HepG2 (cell line): ENCODE data around the gene FKBP1B. TPM values are rescaled to one million over a fixed set of nuclear protein-coding genes. Genes with fewer than 3 reads are reported as not detected.

Experiments
- EZH2 ChIP-seq: conservative IDR thresholded peaks from 2 replicates; pipeline ENCODE4 v1.6.1; 2012; ENCODE audit warnings: mild to moderate bottlenecking, low read depth, low read length, moderate library complexity
- HHEX ChIP-seq: IDR thresholded peaks from 2 replicates; pipeline ENCODE4 v1.6.1; 2016; ENCODE audit warnings: control low read depth
- IKZF5 ChIP-seq: IDR thresholded peaks from 2 replicates; pipeline ENCODE4 v1.6.1; 2018; ENCODE audit warnings: missing genetic modification reagents, mild to moderate bottlenecking, missing compliant biosample characterization
- ZBTB3 ChIP-seq: sonication (generic); formaldehyde crosslinking; IDR thresholded peaks from 2 replicates; pipeline ENCODE4 v1.4.0; 2020; ENCODE audit warnings: low read depth, mild to moderate bottlenecking, moderate library complexity, missing genetic modification reagents, borderline replicate concordance
- ZNF121 ChIP-seq: sonication (generic); formaldehyde crosslinking; IDR thresholded peaks from 2 replicates; pipeline ENCODE4 v1.5.0; 2020; ENCODE audit warnings: mild to moderate bottlenecking, missing genetic modification reagents
- ZNF414 ChIP-seq: sonication (generic); formaldehyde crosslinking; IDR thresholded peaks from 2 replicates; pipeline ENCODE4 v1.5.0; 2020; ENCODE audit warnings: missing genetic modification reagents
- ZNF572 ChIP-seq: sonication (generic); formaldehyde crosslinking; IDR thresholded peaks from 2 replicates; pipeline ENCODE4 v1.5.1; 2020; ENCODE audit warnings: mild to moderate bottlenecking, missing genetic modification reagents
- ZNF607 ChIP-seq: sonication (generic); formaldehyde crosslinking; IDR thresholded peaks from 2 replicates; pipeline ENCODE4 v1.5.1; 2020; ENCODE audit warnings: missing genetic modification reagents, mild to moderate bottlenecking, borderline replicate concordance
- ZNF616 ChIP-seq: sonication (generic); formaldehyde crosslinking; IDR thresholded peaks from 2 replicates; pipeline ENCODE4 v1.5.0; 2020; ENCODE audit warnings: low read depth, mild to moderate bottlenecking, missing genetic modification reagents
- polyA plus RNA-seq, 8 experiments: library from polyadenylated mRNA; depleted of rRNA in 3 of 8; stranded (reverse) in 7 of 8; unstranded in 1 of 8; fragments of >200 nt; fragmentation: Illumina TruSeq in 4 of 8; extraction: Trizol in 4 of 8; gene quantifications; 2 replicates each; pipeline versions ENCODE4 v1.2.1 to v1.2.3, GENCODE V29; 2011 to 2016; ENCODE audit warnings: low read depth in 4 of 8, missing spikeins in 1 of 8, mixed read lengths in 1 of 8; ENCODE audit not compliant: insufficient read depth in 1 of 8
- total RNA-seq, 5 experiments: library from RNA; depleted of rRNA; stranded (reverse); fragments of >200 nt; fragmentation: Illumina TruSeq; extraction: Trizol; gene quantifications; 2 replicates each; pipeline ENCODE4 v1.2.3, GENCODE V29; 2016; ENCODE audit warnings: low read depth in 1 of 5
- TF ChIP-seq, protein P1 (sequence below): sonication (generic); formaldehyde crosslinking; IDR thresholded peaks from 2 replicates; pipeline ENCODE4 v1.5.1; 2020; ENCODE audit warnings: mild to moderate bottlenecking, missing genetic modification reagents, borderline replicate concordance

FKBP1B gene
- total and polyA plus RNA-seq, 2 of the 13 experiments (the other 11 are each of a cell fraction or from before 2014, with no cell fraction given), result 35.2 to 96.3 TPM

DNA sequence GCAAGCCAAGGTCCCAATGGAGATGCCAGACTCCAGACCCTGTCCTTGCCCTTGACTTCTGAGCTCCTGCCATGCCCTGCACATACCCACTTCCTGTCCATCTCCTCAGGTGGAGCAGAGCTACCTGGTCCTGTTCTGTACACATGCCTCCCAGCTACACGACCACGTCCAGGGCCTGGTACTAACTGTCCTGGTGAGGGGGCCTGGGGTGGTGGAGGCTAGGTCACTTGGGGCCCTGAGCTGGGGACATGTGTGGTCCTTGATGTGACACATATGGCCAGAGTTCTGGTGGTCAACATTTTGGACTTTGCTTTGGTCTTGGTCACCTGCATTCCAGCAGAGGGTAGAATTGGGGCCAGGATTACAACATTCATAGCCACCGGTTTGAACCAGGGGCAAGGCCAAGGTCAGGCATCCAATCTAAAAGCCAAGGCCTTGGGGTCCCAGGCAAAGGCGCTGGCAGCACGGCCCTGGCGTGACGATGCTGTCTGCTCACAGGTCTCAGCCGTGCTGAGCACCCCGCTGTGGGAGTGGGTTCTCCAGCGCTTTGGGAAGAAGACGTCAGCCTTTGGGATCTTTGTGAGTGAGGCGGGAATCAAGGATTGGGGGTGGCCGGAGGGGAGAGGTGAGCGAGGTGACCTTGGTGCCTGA is 27.1 kb upstream of the FKBP1B start (continued):
- TF ChIP-seq IKZF5 (CRISPR knock-in tag) (peak; percentile 58; the same call in 1 of the 2 replicates), HHEX (CRISPR knock-in tag) (peak; percentile 77), ZNF607 (CRISPR knock-in tag) (no peak), ZNF121 (peak; percentile 62), ZNF414 (CRISPR knock-in tag) (peak; percentile 60; the same call in 1 of the 2 replicates), EZH2 (no peak), ZBTB3 (no peak), ZNF572 (CRISPR knock-in tag) (no peak), ZNF616 (CRISPR knock-in tag) (no peak)
- TF ChIP-seq, protein P1, sequence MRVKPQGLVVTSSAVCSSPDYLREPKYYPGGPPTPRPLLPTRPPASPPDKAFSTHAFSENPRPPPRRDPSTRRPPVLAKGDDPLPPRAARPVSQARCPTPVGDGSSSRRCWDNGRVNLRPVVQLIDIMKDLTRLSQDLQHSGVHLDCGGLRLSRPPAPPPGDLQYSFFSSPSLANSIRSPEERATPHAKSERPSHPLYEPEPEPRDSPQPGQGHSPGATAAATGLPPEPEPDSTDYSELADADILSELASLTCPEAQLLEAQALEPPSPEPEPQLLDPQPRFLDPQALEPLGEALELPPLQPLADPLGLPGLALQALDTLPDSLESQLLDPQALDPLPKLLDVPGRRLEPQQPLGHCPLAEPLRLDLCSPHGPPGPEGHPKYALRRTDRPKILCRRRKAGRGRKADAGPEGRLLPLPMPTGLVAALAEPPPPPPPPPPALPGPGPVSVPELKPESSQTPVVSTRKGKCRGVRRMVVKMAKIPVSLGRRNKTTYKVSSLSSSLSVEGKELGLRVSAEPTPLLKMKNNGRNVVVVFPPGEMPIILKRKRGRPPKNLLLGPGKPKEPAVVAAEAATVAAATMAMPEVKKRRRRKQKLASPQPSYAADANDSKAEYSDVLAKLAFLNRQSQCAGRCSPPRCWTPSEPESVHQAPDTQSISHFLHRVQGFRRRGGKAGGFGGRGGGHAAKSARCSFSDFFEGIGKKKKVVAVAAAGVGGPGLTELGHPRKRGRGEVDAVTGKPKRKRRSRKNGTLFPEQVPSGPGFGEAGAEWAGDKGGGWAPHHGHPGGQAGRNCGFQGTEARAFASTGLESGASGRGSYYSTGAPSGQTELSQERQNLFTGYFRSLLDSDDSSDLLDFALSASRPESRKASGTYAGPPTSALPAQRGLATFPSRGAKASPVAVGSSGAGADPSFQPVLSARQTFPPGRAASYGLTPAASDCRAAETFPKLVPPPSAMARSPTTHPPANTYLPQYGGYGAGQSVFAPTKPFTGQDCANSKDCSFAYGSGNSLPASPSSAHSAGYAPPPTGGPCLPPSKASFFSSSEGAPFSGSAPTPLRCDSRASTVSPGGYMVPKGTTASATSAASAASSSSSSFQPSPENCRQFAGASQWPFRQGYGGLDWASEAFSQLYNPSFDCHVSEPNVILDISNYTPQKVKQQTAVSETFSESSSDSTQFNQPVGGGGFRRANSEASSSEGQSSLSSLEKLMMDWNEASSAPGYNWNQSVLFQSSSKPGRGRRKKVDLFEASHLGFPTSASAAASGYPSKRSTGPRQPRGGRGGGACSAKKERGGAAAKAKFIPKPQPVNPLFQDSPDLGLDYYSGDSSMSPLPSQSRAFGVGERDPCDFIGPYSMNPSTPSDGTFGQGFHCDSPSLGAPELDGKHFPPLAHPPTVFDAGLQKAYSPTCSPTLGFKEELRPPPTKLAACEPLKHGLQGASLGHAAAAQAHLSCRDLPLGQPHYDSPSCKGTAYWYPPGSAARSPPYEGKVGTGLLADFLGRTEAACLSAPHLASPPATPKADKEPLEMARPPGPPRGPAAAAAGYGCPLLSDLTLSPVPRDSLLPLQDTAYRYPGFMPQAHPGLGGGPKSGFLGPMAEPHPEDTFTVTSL, result 0 out of 2 replicates have a peak, but pooled peaks have one; percentile 42
